GM21529 (cell line): ENCODE measurements around the gene PDE3B.

ENCODE experiments used
- ATAC-seq: cut with Tn5 transposase; IDR thresholded peaks from one replicate; pipeline ENCODE4 v1.9.1; 2021; ENCODE audit not compliant: unreplicated experiment

The PDE3B gene

GRCh38 chr11:14914536-14914935, 270.9 kb downstream of the PDE3B start:
- no peak for ATAC-seq

DNA sequence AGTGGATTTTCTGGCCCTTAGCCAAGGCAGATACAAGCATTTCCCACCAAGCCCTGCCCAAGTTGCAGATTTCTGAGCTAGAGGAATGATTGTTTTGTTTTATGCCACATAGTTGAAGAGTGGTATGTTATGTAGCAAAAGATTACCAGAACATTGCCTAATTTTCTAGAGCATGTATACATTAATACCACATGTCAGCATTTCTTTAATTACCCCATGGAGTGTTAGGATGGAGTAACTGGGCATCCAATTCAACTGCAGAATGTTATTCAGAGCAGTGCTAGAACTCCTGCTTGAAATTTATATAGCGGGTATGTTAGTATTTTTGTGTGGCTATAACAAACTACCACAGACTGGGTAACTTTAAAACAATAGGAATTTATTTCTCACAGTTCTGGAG, 272.8 kb downstream of the PDE3B start:
- ATAC-seq: no peak
